Choroid plexus epithelial cell (primary cell): Measurements from ENCODE around the gene ZFPM1.
"Not testable (repeated sequence)": the region's sequence is repeated elsewhere in the genome, so short reads cannot be mapped to it uniquely, and the experiment has no call there.

Experiments used
- DNase-seq: peaks from one replicate; pipeline ENCODE4 v3.0.0-alpha.2; 2010; ENCODE audit warnings: low read depth
- H3K4me3 ChIP-seq: 2 replicates; pipeline ENCODE4 v1.5.1; 2011; ENCODE audit warnings: low read depth, mild to moderate bottlenecking, control low read depth, low read length, moderate library complexity
- CTCF ChIP-seq: conservative IDR thresholded peaks from 2 replicates; pipeline ENCODE4 v1.5.1; 2011; ENCODE audit warnings: low read depth, mild to moderate bottlenecking, control low read depth, inconsistent platforms, low read length, moderate library complexity

ZFPM1 gene

GRCh38 chr16:88516601-88517061 lies 63.6 kb downstream of the ZFPM1 start:
- no peak for TF ChIP-seq CTCF

GRCh38 chr16:88517208-88517774 lies 64.2 kb downstream of the ZFPM1 start:
- not testable (repeated sequence) for DNase-seq, H3K4me3 ChIP-seq

More at GRCh38 chr16:88516601-88517061, 63.6 kb downstream of the ZFPM1 start:
- H3K4me3 ChIP-seq, result no peak overlapping the region
- no peak for DNase-seq

GRCh38 chr16:88518411-88519111 lies 65.5 kb downstream of the ZFPM1 start:
- DNase-seq, H3K4me3 ChIP-seq: not testable (repeated sequence)

GRCh38 chr16:88519240-88519639 lies 66.2 kb downstream of the ZFPM1 start:
- no peak for TF ChIP-seq CTCF
- H3K4me3 ChIP-seq, result no peak overlapping the region
- no peak for DNase-seq

- DNase-seq, result no peak
- H3K4me3 ChIP-seq, result no peak overlapping the region
- no peak for TF ChIP-seq CTCF
Observed at GRCh38 chr16:88519938-88520653, 67.0 kb downstream of the ZFPM1 start.

- no peak for TF ChIP-seq CTCF
- DNase-seq, result no peak
- no peak overlapping the region for H3K4me3 ChIP-seq
Observed at GRCh38 chr16:88521674-88522073, 68.6 kb downstream of the ZFPM1 start.

- H3K4me3 ChIP-seq, result no peak overlapping the region
- no peak for DNase-seq
- no peak for TF ChIP-seq CTCF
Observed at GRCh38 chr16:88522276-88522949, 69.3 kb downstream of the ZFPM1 start.
